KMS-11 (cell line): ENCODE data around the gene KCNE4.

Experiments
- H2AFZ ChIP-seq: fragments of 200-600 bp; sonication (generic); 2 replicates; pipeline ENCODE4 v1.6.1; 2016; ENCODE audit warnings: antibody characterized with exemption, mixed run types, low read depth
- H3K27ac ChIP-seq: fragments of 200-600 bp; sonication (generic); 2 replicates; pipeline ENCODE4 v1.6.1; 2016; ENCODE audit warnings: mild to moderate bottlenecking, mixed run types
- H3K27me3 ChIP-seq: fragments of 200-600 bp; sonication (generic); 2 replicates; pipeline ENCODE4 v1.6.1; 2017; ENCODE audit warnings: mild to moderate bottlenecking, low read depth, mixed run types, moderate library complexity; ENCODE audit not compliant: insufficient read depth
- H3K36me3 ChIP-seq: fragments of 200-600 bp; sonication (generic); 2 replicates; pipeline ENCODE4 v1.6.1; 2017; ENCODE audit warnings: mild to moderate bottlenecking, mixed run types; ENCODE audit not compliant: insufficient read depth
- H3K4me1 ChIP-seq: fragments of 200-600 bp; sonication (generic); 2 replicates; pipeline ENCODE4 v1.6.1; 2016; ENCODE audit warnings: mild to moderate bottlenecking, low read depth, mixed run types; ENCODE audit not compliant: poor library complexity, severe bottlenecking
- H3K4me2 ChIP-seq: fragments of 200-600 bp; sonication (generic); 2 replicates; pipeline ENCODE4 v1.7.0; 2016; ENCODE audit warnings: mild to moderate bottlenecking, mixed run types
- H3K4me3 ChIP-seq: fragments of 200-600 bp; sonication (generic); IDR thresholded peaks from 2 replicates; pipeline ENCODE4 v1.6.1; 2017; ENCODE audit warnings: low read depth, low read length, mixed read lengths; ENCODE audit not compliant: insufficient read depth
- H3K79me2 ChIP-seq: fragments of 200-600 bp; sonication (generic); 2 replicates; pipeline ENCODE4 v1.6.1; 2016; ENCODE audit warnings: low read depth, mixed run types; ENCODE audit not compliant: insufficient read depth
- H3K9ac ChIP-seq: fragments of 200-600 bp; sonication (generic); 2 replicates; pipeline ENCODE4 v1.6.1; 2016; ENCODE audit warnings: mild to moderate bottlenecking, mixed run types
- H4K20me1 ChIP-seq: fragments of 200-600 bp; sonication (generic); 2 replicates; pipeline ENCODE4 v1.6.1; 2016; ENCODE audit warnings: mild to moderate bottlenecking, mixed run types; ENCODE audit not compliant: insufficient read depth
- TF ChIP-seq, protein P1 (sequence below): fragments of 200-600 bp; sonication (generic); conservative IDR thresholded peaks from 2 replicates; pipeline ENCODE4 v1.6.1; 2017; ENCODE audit warnings: low read depth, mild to moderate bottlenecking, antibody characterized with exemption, low read length, moderate library complexity, mixed read lengths

The KCNE4 gene

GRCh38 chr2:223027442-223027841 lies 24.5 kb upstream of the KCNE4 start:
- Histone ChIP-seq H2AFZ (no peak overlapping the region), H3K9ac (no peak overlapping the region), H3K79me2 (no peaks in the 10 kb centered on the region), H3K4me3 (no peak overlapping the region), H3K27me3 (no peaks in the 10 kb centered on the region), H3K36me3 (no peaks in the 10 kb centered on the region), H3K4me2 (no peak overlapping the region), H3K4me1 (no peaks in the 10 kb centered on the region), H3K27ac (no peak overlapping the region), H4K20me1 (no peaks in the 10 kb centered on the region)
- TF ChIP-seq, protein P1, sequence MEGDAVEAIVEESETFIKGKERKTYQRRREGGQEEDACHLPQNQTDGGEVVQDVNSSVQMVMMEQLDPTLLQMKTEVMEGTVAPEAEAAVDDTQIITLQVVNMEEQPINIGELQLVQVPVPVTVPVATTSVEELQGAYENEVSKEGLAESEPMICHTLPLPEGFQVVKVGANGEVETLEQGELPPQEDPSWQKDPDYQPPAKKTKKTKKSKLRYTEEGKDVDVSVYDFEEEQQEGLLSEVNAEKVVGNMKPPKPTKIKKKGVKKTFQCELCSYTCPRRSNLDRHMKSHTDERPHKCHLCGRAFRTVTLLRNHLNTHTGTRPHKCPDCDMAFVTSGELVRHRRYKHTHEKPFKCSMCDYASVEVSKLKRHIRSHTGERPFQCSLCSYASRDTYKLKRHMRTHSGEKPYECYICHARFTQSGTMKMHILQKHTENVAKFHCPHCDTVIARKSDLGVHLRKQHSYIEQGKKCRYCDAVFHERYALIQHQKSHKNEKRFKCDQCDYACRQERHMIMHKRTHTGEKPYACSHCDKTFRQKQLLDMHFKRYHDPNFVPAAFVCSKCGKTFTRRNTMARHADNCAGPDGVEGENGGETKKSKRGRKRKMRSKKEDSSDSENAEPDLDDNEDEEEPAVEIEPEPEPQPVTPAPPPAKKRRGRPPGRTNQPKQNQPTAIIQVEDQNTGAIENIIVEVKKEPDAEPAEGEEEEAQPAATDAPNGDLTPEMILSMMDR, result no peak

GRCh38 chr2:223029287-223029686 lies 22.7 kb upstream of the KCNE4 start:
- H3K27me3 ChIP-seq, result no peaks in the 10 kb centered on the region
- TF ChIP-seq, protein P1, result no peak

DNA sequence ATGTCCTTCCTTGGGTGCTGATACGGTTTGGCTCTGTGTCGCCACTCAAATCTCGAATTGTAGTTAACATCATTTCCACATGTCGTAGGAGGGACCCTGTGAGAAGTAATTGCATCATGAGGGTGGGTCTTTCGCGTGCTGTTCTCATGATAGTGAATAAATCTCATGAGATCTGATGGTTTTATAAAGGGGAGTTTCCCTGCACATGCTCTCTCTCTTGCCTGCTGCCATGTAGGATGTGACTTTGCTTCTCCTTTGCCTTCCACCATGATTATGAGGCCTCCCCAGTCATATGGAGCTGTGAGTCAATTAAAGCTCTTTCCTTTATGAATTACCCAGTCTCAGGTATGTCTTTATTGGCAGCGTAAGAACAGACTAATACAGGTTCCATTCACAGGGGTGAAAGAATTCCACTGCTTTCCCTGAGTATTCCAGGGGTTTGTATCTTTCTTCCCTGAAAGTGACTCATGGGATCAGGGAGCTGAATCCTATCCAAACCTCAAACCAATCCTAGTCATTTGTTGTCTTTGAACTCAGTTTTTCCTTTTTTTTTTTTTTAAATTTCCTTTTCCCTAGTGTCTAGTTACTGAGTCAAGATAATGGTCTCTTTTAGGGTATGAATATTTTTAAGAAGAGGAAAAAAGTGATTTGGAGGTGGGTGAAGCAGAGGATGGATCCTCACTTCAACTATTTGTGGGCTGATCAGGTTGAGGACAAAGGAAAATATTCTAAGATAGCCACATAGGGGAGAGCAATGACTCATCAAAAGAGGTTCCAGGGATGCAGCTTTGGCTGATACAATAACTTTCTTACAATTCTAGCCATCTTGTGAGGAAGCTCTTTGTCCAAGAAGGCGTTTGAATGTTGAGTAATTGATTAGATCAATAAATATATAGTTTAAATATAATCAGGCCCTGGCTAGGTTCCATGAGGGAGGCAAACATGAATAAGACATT lies 19.5 kb upstream of the KCNE4 start:
- H3K9ac ChIP-seq, result no peak overlapping the region
- H3K79me2 ChIP-seq, result no peaks in the 10 kb centered on the region
- H3K4me3 ChIP-seq, result no peak overlapping the region
- H2AFZ ChIP-seq, result no peak overlapping the region
- H3K27ac ChIP-seq, result no peak overlapping the region
- H3K36me3 ChIP-seq, result no peaks in the 10 kb centered on the region
- H3K4me1 ChIP-seq, result no peaks in the 10 kb centered on the region
- H4K20me1 ChIP-seq, result no peaks in the 10 kb centered on the region
- no peak overlapping the region for H3K4me2 ChIP-seq
- TF ChIP-seq, protein P1, result no peak
- no peaks in the 10 kb centered on the region for H3K27me3 ChIP-seq

More at GRCh38 chr2:223029287-223029686, 22.7 kb upstream of the KCNE4 start:
- H3K36me3 ChIP-seq, result no peaks in the 10 kb centered on the region
- no peak overlapping the region for H3K9ac ChIP-seq
- no peak overlapping the region for H3K4me2 ChIP-seq
- no peaks in the 10 kb centered on the region for H3K79me2 ChIP-seq
- H3K4me1 ChIP-seq, result no peaks in the 10 kb centered on the region
- no peak overlapping the region for H3K27ac ChIP-seq
- no peak overlapping the region for H3K4me3 ChIP-seq
- no peaks in the 10 kb centered on the region for H4K20me1 ChIP-seq
- no peak overlapping the region for H2AFZ ChIP-seq

- Histone ChIP-seq H2AFZ (no peak overlapping the region), H3K27ac (no peak overlapping the region), H3K4me1 (no peaks in the 10 kb centered on the region), H3K9ac (no peak overlapping the region), H3K36me3 (no peaks in the 10 kb centered on the region), H3K4me2 (no peak overlapping the region), H3K4me3 (no peak overlapping the region), H3K27me3 (no peaks in the 10 kb centered on the region), H3K79me2 (no peaks in the 10 kb centered on the region), H4K20me1 (no peaks in the 10 kb centered on the region)
- TF ChIP-seq, protein P1, result no peak
These were observed 17.6 kb upstream of the KCNE4 start for GRCh38 chr2:223034221-223034975.
